KMS-11 (cell line): ENCODE measurements around the gene ADCYAP1.

Source experiments
- H2AFZ ChIP-seq: fragments of 200-600 bp; sonication (generic); 2 replicates; pipeline ENCODE4 v1.6.1; 2016; ENCODE audit warnings: antibody characterized with exemption, mixed run types, low read depth
- H3K27ac ChIP-seq: fragments of 200-600 bp; sonication (generic); 2 replicates; pipeline ENCODE4 v1.6.1; 2016; ENCODE audit warnings: mild to moderate bottlenecking, mixed run types
- H3K27me3 ChIP-seq: fragments of 200-600 bp; sonication (generic); 2 replicates; pipeline ENCODE4 v1.6.1; 2017; ENCODE audit warnings: mild to moderate bottlenecking, low read depth, mixed run types, moderate library complexity; ENCODE audit not compliant: insufficient read depth
- H3K36me3 ChIP-seq: fragments of 200-600 bp; sonication (generic); 2 replicates; pipeline ENCODE4 v1.6.1; 2017; ENCODE audit warnings: mild to moderate bottlenecking, mixed run types; ENCODE audit not compliant: insufficient read depth
- H3K4me1 ChIP-seq: fragments of 200-600 bp; sonication (generic); 2 replicates; pipeline ENCODE4 v1.6.1; 2016; ENCODE audit warnings: mild to moderate bottlenecking, low read depth, mixed run types; ENCODE audit not compliant: poor library complexity, severe bottlenecking
- H3K4me2 ChIP-seq: fragments of 200-600 bp; sonication (generic); 2 replicates; pipeline ENCODE4 v1.7.0; 2016; ENCODE audit warnings: mild to moderate bottlenecking, mixed run types
- H3K4me3 ChIP-seq: fragments of 200-600 bp; sonication (generic); IDR thresholded peaks from 2 replicates; pipeline ENCODE4 v1.6.1; 2017; ENCODE audit warnings: low read depth, low read length, mixed read lengths; ENCODE audit not compliant: insufficient read depth
- H3K79me2 ChIP-seq: fragments of 200-600 bp; sonication (generic); 2 replicates; pipeline ENCODE4 v1.6.1; 2016; ENCODE audit warnings: low read depth, mixed run types; ENCODE audit not compliant: insufficient read depth
- H3K9ac ChIP-seq: fragments of 200-600 bp; sonication (generic); 2 replicates; pipeline ENCODE4 v1.6.1; 2016; ENCODE audit warnings: mild to moderate bottlenecking, mixed run types
- H4K20me1 ChIP-seq: fragments of 200-600 bp; sonication (generic); 2 replicates; pipeline ENCODE4 v1.6.1; 2016; ENCODE audit warnings: mild to moderate bottlenecking, mixed run types; ENCODE audit not compliant: insufficient read depth
- TF ChIP-seq, protein P1 (sequence below): fragments of 200-600 bp; sonication (generic); conservative IDR thresholded peaks from 2 replicates; pipeline ENCODE4 v1.6.1; 2017; ENCODE audit warnings: low read depth, mild to moderate bottlenecking, antibody characterized with exemption, low read length, moderate library complexity, mixed read lengths

The ADCYAP1 gene

DNA sequence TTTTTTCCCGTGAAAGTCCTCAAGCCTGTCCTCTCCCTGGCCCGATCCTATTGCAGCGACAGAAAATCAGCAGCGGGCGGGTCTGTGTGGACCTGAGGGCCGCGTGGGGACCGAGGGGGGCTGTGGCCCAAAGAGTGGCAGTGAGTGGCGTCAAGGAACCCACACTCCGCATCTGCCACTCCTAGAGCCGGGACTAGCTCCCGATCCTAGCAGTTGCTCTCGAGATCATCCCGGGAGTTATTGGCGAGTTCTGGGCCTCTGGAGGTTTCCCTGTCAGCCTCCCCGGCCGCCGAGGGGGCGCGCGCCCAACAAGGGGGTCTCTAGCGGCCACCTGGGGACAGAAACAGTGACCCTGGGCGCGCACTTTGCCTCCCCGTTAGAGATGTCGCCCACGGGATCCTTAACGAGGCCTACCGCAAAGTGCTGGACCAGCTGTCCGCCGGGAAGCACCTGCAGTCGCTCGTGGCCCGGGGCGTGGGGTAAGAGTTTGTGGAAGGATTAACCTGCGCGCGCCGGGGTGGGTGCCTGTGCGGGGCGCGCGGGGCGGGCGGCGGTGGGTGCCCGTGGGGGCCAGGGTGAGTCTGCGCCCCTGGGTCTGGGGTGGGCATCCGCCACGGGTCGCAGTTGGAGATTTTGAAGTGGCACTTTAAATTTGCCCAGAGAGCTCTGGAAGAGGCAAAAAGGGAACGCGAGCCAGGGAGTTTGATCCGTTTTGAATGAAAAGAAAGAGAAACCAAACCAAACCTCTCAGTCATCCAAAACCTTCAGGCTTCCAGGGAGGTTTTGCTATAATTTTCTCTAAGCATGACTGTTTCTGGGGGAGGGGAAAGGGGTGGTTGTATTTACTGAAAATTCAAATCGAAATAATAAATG, 3.5 kb downstream of the ADCYAP1 start:
- Histone ChIP-seq H3K4me3 (no peak overlapping the region), H3K27ac (no peak overlapping the region), H3K36me3 (no peaks in the 10 kb centered on the region), H3K27me3 (no peaks in the 10 kb centered on the region), H3K79me2 (no peaks in the 10 kb centered on the region), H3K4me1 (peaks cover 4% of the 10 kb centered on the region), H4K20me1 (no peaks in the 10 kb centered on the region), H2AFZ (peak overlapping the region; percentile 99), H3K9ac (peak overlapping the region; percentile 38; the same call in 1 of the 2 replicates), H3K4me2 (peak overlapping the region; percentile 84)
- TF ChIP-seq, protein P1, sequence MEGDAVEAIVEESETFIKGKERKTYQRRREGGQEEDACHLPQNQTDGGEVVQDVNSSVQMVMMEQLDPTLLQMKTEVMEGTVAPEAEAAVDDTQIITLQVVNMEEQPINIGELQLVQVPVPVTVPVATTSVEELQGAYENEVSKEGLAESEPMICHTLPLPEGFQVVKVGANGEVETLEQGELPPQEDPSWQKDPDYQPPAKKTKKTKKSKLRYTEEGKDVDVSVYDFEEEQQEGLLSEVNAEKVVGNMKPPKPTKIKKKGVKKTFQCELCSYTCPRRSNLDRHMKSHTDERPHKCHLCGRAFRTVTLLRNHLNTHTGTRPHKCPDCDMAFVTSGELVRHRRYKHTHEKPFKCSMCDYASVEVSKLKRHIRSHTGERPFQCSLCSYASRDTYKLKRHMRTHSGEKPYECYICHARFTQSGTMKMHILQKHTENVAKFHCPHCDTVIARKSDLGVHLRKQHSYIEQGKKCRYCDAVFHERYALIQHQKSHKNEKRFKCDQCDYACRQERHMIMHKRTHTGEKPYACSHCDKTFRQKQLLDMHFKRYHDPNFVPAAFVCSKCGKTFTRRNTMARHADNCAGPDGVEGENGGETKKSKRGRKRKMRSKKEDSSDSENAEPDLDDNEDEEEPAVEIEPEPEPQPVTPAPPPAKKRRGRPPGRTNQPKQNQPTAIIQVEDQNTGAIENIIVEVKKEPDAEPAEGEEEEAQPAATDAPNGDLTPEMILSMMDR = no peak

DNA sequence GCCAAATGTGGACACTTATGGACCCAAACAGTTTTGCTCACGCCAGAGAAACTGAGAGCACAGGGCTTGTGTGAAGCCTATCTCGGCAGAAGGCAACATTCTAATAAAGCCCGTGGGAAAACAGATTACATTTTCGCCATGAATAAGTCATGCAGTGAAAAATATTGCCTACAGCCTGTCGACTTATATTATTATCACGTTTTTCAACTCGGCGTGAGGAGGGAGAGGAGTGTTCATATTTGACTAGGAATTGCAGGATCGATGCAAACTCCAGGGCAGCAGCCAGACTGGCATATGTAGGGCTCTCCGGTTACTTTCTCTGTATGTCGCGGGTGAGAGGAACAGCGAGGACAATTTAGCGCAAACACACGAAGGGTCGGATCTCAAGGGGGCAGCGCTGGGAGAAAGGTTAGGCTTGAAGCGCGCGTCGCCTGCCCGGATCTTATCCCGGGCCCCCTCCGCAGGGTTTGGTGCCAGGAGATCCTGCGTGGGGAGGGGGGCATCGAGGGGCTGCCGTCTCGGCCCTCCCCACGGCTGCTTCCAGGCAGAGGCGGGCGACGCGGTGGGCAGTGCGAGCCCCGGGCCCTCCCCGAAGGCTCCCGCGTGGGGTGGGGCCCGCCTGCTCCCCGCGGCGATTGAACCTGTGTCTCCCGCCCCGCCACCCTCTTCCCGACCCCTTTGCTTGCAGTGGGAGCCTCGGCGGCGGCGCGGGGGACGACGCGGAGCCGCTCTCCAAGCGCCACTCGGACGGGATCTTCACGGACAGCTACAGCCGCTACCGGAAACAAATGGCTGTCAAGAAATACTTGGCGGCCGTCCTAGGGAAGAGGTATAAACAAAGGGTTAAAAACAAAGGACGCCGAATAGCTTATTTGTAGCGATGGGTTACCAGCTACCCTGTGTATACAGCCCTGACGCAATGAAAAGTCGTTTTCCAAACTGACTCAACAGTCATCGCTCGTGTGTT, 4.4 kb downstream of the ADCYAP1 start:
- Histone ChIP-seq H3K4me2 (peak overlapping the region; percentile 84), H3K4me1 (peaks cover 4% of the 10 kb centered on the region), H3K36me3 (no peaks in the 10 kb centered on the region), H3K9ac (no peak overlapping the region), H3K79me2 (no peaks in the 10 kb centered on the region), H3K4me3 (no peak overlapping the region), H4K20me1 (no peaks in the 10 kb centered on the region), H2AFZ (peak overlapping the region; percentile 99; the same call in 1 of the 2 replicates), H3K27me3 (no peaks in the 10 kb centered on the region), H3K27ac (no peak overlapping the region)
- TF ChIP-seq, protein P1 = no peak

DNA sequence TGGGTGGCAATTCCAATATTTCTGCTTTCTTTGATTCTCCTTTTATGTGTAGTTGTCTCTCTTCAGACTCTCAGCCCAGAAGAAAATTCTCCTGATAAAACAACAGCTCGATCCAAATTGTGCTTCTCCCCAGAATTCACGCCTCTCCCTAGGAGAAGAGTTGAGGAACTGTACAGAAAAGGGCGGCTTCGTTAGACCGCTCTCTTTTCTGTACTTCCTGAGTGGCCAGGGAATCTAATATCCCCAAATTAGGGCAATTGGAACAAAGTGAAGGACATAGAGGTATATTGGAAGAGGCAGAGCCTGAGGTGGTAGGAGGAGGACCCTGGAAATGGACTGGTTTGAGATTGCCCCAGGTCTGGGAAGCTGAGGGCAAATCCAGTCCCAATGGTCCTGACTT, 5.6 kb downstream of the ADCYAP1 start:
- no peak overlapping the region for H3K9ac ChIP-seq
- no peak overlapping the region for H3K4me2 ChIP-seq
- H3K27ac ChIP-seq = no peak overlapping the region
- no peak overlapping the region for H2AFZ ChIP-seq
- H4K20me1 ChIP-seq = no peaks in the 10 kb centered on the region
- no peaks in the 10 kb centered on the region for H3K27me3 ChIP-seq
- H3K4me3 ChIP-seq = no peak overlapping the region
- no peaks in the 10 kb centered on the region for H3K79me2 ChIP-seq
- H3K4me1 ChIP-seq = peaks cover 4% of the 10 kb centered on the region
- H3K36me3 ChIP-seq = no peaks in the 10 kb centered on the region
- TF ChIP-seq, protein P1 = no peak

DNA sequence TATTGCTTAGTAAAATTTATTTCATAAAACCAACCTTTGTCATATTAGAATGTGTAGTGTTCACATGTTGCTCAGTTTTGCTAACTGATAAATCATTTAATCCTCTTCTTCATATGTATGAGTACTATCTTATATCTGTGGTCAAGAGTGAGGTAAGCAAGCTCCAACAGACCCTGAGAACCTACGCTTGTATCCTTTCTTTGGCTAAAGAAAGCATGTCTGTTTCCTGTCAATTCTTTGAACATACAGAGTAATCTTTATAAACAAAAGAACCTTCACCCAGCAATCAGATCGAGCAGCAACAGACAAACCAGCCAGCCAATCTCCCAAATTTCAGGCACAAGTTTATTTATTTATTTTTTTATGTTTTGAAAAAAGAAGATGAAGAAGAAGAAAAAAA, 6.4 kb downstream of the ADCYAP1 start:
- no peak overlapping the region for H3K4me2 ChIP-seq
- H4K20me1 ChIP-seq = no peaks in the 10 kb centered on the region

More for the DNA sequence above, 6.4 kb downstream of the ADCYAP1 start:
- TF ChIP-seq, protein P1 = no peak
- Histone ChIP-seq H3K27ac (no peak overlapping the region), H2AFZ (no peak overlapping the region), H3K4me1 (peaks cover 4% of the 10 kb centered on the region), H3K36me3 (no peaks in the 10 kb centered on the region), H3K9ac (no peak overlapping the region), H3K4me3 (no peak overlapping the region), H3K79me2 (no peaks in the 10 kb centered on the region), H3K27me3 (no peaks in the 10 kb centered on the region)
